Measurements from ENCODE around the gene PLPP3.

PLPP3 gene

DNA sequence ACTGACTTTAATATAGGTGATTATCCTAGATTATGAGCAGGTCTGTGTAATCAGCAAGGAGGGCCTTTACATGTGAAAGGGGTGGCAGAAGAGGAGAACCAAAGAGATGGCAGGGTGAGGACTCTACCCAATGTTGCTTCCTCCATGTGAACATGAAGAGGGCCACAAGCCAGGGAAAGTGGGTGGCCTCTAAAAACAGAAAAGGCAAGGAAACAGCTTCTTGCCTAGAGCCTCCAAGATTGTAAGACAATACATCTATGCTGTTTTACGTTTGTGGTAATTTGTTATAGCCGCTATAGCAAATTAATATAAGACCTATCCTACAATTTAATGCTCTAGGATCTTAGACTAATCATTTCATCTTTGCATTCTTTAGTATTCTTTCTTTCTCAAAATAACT, 85.5 kb downstream of the PLPP3 start:
- no peak for DNase-seq

DNA sequence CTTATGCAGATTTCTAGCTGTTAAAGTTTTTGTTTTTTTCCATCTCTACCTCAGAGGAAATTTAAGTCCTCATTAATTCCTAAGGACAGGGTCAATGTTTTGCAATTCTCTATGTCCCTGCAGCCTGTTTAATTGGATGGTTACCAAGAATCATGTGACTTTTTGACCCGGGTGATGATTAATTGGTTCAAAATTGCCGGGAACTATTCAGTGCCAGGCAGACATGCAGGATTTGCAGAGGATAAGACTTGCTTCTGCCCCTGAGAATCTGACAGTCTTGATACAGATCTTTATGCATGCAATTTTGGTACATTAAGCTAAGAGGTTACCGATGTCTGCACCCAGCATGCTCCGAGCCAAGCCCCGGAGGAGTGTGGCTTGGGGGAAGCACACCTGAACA, 87.9 kb downstream of the PLPP3 start:
- DNase-seq = no peak

- DNase-seq = no peak
These were observed 88.7 kb downstream of the PLPP3 start for GRCh38 chr1:56490619-56491018.

GRCh38 chr1:56489695-56490094, 89.7 kb downstream of the PLPP3 start:
- DNase-seq = no peak

DNA sequence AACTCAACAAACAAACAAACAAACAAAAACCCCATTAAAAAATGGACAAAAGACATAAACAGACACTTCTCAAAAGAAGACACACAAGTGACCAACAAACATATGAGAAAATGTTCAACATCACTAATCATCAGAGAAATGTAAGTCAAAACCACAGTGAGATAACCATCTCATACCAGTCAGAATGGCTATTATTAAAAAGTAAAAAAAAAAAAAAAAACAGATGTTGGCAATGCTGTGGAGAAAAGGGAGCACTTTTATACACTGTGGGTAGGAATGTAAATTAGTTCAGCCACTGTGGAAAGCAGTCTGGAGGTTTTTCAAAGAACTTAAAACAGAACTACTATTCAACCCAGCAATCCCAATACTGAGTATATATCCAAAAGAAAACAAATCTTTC, 94.7 kb downstream of the PLPP3 start:
- no peak for DNase-seq

DNA sequence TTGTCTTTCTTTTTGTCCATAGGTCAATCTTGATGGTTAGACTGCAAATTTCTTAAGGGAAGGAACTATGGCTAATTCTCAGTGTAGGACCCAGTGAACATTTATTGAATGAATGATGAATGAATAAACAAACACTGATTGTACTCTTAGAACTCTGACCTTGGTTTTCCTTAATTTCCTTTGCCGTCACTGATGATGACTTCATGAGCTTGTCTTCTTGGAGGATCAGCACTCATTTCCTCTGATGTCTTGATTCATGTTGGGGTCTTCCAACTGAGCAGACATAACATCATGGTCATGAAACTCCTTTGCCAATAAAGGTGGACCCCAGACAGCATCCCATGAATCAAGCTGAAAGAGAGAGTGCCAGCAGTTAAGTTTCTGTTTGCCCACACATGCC, 96.3 kb downstream of the PLPP3 start:
- DNase-seq = no peak

DNA sequence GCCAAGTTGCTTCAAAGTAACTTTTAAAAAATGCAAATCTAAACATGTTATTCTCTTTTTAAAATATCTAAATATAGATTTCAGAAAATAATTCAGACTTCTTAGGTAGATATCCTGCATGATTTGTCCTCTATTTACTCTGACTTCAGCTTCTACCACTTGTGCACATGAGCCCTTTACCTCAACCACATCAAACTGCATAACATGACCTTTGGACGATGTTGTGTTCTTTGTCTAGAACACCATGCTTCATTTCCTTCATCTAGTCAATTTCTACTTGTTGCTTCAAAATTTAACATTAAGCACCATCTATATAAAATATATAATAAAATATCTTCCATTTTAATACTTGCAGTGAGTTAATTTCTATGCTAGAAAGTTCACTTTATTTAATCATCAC, 96.9 kb downstream of the PLPP3 start:
- DNase-seq = no peak

- DNase-seq = no peak
These were observed 98.1 kb downstream of the PLPP3 start for GRCh38 chr1:56481140-56481694.

GRCh38 chr1:56478734-56479133, 100.6 kb downstream of the PLPP3 start:
- no peak for DNase-seq

- no peak for DNase-seq
These were observed 101.9 kb downstream of the PLPP3 start for GRCh38 chr1:56477164-56478111.

- no peak for DNase-seq
These were observed 105.6 kb downstream of the PLPP3 start for GRCh38 chr1:56473582-56474270.

- DNase-seq = no peak
These were observed 106.5 kb downstream of the PLPP3 start for GRCh38 chr1:56472860-56473259.

GRCh38 chr1:56469640-56470371, 109.6 kb downstream of the PLPP3 start:
- DNase-seq = no peak

DNA sequence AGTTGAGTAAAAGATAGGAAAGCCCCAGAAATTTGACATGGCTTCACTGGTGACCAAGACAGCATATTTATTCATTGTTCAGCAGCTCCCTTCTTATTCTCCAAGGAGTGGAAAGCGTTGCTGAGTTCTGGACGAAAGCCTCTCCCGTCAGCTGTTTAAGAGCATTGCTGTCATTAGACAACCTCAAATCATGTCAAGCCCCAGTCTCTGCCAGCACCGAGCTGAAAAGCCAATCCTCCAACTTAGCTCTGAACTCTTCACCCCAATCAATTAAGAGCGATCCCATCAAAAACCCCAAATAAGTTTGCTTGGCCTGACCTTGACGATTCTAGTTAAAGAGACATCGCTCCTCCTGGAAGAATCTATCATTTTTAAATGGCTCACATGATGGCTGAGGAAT, 110.8 kb downstream of the PLPP3 start:
- DNase-seq = no peak

GRCh38 chr1:56466538-56466937, 112.8 kb downstream of the PLPP3 start:
- no peak for DNase-seq

- DNase-seq = no peak
These were observed 115.1 kb downstream of the PLPP3 start for GRCh38 chr1:56464294-56464693.

- no peak for DNase-seq
These were observed 116.0 kb downstream of the PLPP3 start for GRCh38 chr1:56463376-56463775.

- no peak for DNase-seq
These were observed 117.2 kb downstream of the PLPP3 start for GRCh38 chr1:56462209-56462608.

GRCh38 chr1:56461158-56462127, 117.9 kb downstream of the PLPP3 start:
- no peak for DNase-seq

GRCh38 chr1:56459260-56459659, 120.1 kb downstream of the PLPP3 start:
- DNase-seq = no peak

DNA sequence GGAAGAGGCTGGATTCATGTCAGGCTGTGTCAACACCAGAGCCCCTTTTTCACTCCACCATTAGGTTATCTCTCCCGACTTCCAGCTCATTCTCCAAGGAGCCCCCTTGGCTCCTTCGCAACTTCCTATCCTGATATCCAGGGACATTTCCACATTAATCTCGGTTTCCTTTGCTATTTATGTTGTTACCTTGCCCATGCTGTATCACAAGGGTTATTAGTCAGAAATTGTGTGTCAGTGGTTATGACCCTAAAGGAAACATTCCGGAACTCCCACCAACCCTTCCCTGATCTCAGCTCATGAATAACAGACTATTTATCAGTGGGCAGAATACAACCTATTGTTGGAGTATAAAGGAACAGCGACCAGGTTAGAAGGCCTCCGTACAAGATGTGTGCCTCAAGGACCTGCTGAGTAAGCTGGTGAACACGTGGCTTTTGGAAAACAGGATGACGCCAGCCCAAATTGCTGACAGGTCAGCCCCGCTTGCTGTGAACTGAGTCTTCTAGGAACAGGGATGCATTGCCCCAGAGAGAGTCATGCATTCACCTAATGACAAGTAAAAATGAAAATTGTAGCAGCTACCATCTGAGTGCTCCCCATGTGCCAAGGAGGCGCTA, 121.5 kb downstream of the PLPP3 start:
- DNase-seq = no peak
